Stimulated activated CD8-positive, alpha-beta memory T cell treated with anti-CD3 and anti-CD28 coated beads, Interleukin-12 subunit alpha, Interleukin-12 subunit beta, amount 100 ng/mL, for 4 hours (primary cell): ENCODE measurements around the gene ZNF436.
A peak's percentile ranks its signal among the peaks of the same experiment; 100 is the strongest.
"Not testable (repeated sequence)": the region's sequence is repeated elsewhere in the genome, so short reads cannot be mapped to it uniquely, and the experiment has no call there.

Source experiments
- DNase-seq: peaks from one replicate; pipeline ENCODE4 v3.0.0-alpha.2; 2020; ENCODE audit warnings: low read depth

ZNF436 gene

DNA sequence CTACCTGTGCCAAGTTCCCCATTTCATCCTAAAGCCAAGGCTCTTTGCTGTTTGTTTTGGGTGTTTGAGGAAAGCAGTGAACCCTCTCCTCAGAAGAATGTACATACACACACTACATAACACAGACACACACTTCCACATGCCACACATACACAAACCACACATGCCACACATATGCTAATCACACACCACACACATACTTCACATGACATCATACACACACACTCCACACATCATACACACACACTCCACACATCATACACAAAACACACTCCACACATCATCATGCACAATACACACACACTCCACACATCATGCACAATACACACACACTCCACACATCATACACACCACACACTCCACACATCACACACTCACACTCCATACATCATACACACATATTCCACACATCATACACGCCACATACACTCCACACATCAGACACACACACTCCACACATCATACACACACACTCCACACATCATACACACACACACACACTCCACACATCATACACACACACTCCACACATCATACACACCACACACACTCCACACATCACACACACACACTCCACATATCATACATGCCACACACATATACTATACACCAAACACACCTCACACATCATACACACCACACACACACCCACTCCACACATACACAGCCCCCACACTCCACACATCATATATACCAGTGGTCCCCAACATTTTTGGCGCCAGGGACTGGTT is 22.7 kb upstream of the ZNF436 start:
- DNase-seq = no peak

DNA sequence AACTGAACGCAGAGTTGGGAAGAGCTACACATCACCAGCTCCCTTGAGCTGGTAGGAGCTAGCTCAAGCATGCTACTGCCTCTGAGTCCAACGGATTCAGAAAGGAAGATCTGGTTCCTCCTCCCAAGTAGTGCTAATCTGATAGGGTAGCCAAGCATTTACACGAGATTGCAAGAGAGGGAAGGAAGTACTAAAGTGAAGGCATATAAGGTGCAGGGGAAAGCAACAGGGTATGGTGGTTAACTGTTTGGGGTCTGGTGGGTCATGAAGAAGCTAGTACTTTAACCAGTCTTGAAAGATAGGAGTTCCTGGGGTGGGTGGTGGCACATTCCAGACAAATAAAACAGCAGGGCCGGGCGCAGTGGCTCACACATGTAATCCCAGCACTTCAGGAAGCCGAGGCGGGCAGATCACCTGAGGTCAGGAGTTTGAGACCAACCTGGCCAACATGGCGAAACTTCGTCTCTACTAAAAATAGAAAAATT is 20.2 kb upstream of the ZNF436 start:
- no peak for DNase-seq

DNA sequence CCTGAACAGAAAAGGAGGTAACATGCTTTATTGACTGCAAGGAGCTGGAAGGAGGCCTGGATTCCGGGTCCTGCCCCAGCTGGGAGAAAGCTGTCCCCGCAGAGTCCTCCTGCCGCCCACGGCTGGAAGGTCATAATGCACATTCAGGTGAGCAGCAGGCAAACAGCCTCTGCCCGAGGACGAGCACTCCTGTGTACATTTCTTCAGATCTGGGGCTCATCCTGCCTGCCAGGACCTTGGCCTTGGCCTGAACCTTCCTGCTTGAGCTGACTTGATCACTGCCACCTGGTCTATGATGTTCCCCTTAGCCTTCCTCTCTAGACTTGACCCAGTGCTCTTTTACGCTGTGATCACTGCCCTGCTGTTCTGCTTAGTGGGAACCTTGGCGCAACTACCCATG is 17.9 kb upstream of the ZNF436 start:
- no peak for DNase-seq

DNA sequence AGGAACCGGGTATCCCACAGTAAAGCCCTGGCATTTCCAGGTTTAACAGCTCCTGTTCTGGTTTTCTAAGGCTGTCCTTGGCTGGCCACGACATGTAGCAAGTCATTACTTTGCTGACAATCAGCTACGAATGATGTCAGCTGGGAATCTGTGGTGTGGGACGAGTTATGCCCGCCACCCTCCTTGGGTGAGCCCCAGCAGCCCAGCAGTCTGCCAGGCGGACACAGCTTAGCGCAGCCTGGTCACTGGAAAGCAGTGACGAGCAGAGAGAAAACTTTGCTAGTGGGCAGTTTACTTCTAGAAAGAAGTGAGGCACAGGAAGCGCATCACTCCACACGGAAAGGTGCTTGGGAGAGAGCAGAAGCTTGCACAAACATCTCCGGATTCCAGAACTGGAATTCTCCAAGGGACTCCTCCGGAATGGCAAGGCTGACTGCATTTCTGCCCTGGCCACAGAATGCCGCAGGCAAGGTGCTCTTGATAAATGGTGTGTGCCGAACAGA is 15.5 kb upstream of the ZNF436 start:
- DNase-seq = no peak

DNA sequence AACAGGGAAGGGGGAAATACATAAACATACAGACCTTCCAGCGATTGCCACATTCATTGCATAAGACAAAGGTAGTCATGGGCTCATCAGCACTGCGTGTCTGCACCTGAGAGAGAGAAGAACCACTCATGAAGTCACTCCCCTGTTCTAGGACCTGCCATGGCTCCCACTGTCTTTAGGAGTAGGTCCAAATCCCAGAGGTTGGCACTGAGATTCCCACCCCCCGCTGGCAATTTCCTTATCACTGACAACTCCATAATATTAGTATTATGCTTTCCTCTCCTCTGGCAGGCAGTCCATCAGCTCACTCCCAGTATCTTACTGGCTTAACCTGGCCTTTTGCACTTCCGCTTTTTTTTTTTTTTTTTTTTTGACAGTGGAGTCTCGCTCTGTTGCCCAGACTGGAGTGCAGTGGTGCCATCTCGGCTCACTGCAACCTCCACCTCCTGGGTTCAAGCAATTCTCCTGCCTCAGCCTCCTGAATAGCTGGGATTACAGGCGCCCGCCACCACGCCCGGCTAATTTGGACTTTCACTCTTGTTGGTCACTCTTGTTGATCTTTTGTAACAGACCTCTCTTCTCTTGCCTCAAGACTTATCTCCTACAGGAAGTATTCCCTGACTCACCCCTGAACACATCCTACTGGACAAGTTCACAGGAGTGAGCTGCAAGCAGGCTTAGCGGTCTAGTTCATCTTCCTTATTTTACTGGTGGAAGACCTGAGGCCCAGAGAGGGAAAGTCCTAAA is 14.8 kb upstream of the ZNF436 start:
- DNase-seq = no peak

DNA sequence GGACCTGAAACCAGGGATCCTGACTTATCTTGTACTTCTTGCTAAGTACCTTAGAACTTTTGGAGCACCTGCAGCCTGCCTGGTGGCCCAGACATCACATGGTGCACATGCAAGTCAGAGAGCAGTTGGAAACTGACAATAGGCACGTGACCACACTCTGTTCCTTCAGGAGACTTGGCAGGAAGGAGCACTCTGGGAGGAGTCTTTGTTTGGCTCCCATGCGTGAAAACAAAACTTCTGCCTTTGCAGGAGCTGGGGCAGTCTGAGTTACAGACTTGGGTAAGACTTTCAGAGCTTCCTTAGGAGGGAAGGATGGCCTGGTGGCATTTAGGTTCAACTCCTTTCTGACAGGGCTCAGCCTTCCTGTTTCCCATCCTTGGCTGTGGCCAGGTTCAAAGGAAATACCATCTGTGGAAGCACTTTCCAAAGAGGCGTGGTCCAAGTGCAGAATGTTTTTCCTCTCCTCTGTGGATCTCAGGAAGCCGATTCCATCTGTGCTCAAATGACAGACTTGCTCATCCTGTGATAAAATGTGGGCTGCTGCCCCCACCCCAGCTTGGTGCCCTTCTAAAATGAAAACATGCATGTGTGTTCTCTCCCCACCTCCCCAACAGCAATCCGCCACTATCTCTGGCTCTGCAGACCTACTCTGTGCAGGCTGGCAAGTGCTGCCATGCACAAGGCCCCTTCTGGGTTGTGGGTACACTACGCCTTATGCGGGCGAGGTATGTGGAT is 14.1 kb upstream of the ZNF436 start:
- DNase-seq = no peak

DNA sequence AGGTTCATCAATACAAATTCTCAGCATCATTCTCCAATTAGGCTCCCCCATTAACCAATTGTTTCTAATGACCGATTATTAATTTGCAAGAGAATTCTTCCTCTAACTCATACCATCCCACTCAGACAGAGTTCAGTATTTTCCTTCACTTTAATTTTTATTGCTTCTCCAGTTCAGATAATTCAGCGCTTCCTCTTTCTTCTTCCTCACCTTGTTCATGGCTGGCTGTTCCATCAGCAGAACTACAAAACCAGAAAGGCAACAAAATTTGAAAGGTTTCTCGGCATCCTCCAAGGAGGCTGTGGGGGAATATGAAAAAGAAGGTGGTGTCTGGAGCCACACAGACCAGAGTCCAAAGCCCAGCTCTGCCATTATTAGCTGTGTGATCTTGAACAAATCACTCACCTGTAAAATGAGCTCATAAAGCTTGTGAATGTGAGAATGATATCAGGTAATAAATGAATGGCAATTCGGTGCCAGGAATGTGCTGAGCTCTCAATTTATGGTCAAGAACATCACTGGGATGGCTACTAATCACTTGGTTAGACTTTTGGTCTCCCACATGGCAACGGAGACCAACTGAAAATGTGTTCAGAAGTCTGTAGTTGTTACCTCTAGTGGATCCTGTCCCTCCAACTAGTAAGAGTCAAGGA is 11.7 kb upstream of the ZNF436 start:
- no peak for DNase-seq

DNA sequence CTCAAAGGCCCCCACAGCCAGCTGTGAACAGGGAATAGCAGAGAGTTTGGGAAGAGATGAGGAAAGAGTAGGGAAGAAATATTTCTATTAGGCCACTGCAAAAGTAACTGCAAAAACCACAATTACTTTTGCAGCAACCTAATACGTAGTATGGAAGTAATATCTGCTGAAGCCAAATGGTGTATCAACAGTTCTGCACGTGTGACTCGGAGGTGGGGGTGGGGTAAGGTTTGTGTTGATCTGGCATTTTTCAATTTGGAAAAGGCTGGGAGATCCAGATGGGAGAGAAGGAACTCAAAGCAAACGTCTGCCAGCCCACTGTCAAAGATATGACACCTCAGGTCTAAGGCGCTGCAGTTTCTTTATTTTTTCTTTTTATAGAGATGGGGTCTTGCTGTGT is 11.1 kb upstream of the ZNF436 start:
- no peak for DNase-seq

DNA sequence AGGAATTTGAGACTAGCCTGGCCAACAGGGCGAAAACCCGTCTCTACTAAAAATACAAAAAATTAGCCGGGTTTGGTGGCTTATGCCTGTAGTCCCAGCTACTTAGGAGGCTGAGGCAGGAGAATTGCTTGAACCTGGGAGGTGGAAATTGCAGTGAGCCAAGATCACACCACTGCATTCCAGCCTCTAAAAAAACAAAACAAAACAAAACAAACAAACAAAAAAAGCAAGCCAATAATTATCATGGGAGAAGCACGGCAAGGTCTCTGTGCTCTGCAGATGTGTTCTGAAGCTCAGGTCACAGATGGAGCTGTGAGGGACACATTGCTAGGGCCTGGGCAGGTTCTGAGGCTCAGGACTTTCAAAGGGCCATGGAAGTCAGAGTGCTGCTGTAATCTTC is 10.6 kb upstream of the ZNF436 start:
- DNase-seq = not testable (repeated sequence)

DNA sequence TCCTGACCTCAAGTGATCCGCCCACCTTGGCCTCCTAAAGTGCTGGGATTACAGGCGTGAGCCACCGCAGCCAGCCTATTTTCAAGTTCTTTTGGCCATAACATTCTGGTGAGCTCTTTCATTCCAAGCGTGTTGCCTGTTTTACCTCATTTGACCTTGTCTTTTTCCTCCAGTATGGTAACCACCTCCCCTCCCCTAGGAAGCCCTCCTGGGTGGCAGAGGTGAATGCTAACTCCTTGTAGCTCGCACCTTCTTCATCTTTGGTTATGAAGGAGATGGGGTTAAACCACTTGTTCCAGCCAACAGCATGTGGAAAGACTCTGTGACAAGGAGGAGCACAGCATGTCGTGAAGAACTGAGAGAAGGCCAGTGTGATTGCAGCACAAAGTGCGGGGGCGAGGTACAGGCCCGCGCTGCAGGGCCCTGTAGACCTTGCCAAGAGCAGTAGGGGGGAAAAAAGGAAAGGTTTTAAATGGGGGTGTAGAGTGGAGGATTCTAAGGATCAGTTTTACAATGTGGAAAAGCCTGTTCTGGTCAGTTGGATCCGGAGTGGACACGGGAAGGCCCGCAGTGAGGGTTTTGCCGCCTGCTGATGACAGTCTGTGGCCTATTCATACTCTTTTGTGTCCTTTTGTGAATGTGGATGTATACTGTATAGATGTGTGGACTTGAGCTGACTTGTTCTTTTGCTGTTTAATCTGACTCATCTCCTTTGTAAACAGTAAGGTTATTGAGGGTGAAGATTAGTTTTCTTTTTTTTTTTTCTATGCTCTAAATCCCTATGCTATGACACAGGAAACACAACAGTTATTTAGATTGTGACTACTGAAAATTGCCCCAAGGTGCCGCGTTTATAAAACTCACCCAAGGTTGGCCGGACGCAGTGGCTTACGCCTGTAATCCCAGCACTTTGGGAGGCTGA is 7.5 kb upstream of the ZNF436 start:
- DNase-seq = no peak

DNA sequence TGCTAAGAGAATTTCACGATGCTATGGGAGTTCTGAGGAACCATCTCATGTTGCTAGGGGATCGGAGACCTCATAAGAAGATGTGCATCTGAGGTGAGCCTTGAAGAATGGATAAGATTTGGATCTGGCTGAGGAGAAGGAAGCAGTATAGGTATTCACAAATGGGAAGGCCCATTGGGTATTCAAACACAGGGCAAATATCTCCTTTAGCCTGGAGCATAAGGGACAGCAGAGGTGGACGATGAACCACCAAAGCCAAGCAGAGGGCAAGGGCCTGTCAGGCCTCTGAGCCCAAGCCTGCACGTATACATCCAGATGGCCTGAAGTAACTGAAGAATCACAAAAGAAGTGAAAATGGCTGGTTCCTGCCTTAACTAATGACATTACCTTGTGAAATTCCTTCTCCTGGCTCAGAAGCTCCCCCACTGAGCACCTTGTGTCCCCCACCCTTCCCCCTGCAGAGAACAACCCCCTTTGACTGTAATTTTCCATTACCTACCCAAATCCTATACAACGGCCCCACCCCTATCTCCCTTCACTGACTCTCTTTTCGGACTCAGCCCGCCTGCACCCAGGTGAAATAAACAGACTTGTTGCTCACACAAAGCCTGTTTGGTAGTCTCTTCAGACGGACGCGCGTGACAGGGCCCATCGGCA is 4.6 kb upstream of the ZNF436 start:
- not testable (repeated sequence) for DNase-seq

DNA sequence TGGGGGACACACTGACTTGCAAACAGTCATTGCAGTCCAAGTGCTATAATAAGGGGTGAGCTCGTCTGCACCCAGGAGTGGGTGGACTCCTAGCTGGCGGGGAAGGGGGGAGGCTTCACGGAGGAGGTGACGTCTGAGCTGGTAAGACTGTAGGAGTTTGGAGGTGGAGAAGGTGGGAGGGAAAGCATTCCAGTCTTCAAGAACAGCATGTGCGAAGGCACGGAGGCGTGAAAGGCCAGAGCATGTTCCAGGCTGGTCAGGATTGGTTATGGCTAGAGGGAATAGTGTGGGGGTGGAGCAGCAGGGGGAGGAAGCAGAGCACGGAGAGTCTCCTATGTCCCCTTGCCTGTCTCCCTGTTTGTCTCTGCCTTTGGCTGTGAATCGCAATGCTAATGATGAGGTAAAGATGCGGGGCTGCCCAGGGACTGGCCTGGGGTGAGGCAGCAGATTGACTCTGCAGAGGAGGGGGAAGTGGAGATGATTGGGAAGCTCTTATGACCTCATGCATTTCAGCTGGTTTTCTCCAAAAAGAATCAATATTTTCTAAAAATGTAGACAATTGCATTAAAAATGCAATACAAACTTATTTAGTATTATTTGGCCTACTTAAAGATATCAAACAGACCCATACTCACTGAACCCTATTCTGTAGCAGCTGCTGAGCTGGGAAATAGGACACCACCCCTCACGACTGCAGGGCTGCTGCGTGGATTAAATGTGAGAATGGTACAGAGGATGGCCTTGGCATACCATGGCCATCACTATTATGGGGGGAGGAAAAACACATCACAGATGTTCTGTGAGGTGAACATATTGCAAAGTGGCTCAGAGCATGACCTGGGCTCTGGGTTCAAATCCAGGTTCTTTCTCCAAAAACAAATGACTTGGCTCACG is 2.6 kb upstream of the ZNF436 start:
- no peak for DNase-seq

DNA sequence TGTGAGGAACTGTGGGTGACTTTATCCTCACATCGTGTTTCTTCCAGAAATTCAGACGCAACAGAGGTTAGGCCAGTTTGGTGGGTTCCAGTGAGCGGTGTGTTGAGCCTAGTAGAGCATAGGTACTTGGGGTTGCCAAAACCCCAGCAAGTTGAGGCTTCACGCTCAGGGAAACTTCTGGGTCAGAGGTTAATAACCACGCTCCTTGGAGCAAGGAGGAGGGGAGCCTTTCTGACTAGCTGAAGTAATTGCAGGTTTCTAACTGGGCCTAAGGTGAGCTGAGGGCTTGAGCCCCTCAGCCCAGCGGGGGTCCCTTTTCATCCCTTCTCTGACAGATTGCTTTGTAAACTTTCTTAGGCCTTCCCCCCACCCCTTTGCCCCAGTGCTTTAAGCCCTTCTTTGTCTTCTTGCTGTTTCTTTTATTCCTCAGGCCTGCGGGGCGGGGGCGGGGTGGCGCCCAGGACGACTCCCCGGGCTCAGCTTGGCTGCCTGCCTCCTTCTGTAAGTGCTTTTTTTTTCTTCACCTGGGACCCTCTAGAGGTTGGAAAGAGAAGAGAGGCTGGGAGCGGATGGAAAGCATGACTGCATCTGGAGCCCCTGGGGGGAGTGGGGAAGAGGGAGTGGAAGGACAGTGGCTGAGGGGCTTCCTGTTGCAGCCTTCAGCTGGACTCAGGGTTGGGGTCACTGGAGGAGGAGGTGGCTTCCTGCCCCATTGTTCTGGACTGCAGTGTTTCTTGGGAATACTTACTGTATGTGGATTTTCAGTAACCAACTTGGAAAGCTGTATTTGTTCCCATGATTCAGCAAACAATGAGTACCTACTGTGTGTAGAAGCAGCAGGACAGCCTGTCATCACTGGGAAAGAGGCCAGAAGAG is 1.3 kb upstream of the ZNF436 start:
- DNase-seq = no peak

DNA sequence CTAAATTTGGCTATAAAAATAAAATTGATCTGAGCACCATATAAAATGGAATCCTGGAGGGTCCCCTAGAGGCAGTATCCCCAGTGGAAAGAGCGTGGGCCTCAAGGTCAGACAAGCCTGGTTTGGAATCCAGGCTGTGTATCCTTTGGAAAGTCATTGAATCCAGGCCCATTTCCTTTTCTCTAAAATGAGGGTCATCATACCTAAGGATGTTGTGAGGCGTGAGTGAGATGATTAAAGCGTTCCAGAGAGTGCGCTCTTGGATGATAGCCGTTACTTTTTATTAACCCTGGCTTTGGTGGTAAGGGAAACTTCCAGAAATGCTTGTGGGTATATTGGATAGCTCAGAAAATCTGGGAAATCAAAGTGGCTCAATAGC is 683 bp upstream of the ZNF436 start:
- no peak for DNase-seq

DNA sequence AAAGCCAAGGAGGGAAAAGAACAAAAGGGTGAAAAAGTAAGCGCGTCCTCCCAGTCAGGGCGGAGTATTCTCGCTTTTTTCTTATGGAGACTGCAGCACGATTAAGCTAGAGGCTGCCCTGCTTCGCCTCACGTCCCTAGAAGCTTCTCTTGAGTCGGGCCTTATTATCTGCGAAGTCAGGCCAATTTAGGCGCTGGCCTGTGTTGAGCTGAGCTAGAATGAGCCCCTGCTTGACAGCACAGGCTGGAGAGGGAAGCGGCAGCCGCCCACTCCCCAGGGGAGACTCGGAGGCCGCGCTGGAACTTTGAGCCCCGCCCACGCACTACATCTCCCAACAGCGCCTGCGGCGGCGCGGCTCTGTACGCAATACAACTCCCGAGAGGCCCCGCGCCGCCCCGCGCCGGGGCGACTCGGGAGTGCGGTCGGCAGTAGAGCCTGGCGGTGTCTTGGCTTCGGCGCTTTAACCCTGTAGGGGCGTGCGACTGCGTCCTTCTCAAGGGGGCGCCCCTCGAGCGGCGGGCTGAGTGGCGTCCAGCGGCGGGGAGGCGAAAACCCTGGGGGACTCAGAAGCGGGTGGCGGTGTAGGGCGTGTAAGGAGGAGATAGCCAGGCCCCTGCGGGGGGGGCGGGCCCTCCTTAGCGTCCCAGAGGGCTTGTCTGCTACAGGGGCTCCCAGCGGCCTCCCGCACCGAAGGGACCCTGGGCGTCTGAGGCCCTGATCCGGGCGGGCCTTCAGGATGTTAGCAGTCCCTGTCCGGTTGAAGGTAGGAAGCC is 888 bp downstream of the ZNF436 start:
- DNase-seq = peak; percentile 82

DNA sequence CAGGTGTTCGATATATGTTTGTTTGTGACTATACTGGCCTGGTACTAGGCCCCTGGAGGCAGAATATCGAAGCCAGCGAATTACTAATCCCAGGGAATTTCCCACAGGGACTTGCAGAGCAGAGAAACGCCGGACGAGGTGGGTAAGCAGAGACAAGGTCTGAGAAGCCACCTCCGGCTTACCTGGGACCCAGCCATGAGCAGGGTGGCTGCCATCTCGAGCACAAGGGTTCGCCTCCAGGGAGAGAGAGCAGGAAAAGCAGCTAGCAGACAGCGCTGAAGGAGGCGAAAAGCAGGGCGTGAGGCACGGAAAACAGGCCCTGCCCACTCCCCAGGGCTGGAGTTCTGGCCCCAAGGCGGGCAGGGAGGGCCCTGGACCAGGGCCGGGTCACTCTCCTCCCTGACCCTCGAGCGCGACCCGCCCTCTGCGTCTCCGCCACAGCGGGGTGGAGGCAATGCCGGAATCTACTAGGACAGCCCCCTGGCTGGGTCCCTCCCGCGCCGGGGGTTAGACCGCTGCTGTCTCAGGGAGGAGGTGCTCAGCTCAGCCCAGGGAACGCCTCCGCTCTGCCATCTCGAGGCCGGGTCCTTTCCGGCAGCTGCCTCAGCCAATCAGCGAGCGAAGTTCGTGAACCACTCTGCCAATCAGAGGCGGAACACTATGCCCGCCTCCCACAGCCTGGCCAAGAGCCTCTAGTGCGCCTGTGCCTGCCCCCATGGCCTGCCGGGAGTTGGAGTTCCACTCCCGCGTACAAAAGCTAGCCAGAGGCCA is 1.7 kb downstream of the ZNF436 start:
- DNase-seq = peak; percentile 96

DNA sequence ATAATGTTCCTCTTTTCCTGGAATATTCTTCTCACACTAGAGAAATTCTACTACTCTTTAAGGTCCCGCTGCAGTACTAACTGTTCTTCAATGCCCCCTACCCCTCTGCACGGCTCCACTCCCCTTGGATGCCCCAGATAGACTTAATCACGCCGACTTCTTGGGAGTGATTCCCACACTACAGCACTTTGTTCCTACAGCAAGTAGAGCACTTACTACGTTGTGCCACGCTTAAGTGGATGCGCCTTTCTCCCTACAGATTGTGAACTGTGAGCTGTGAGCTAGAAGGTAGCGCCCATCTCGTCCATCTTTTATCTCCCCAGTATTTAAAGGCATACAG is 2.2 kb downstream of the ZNF436 start:
- no peak for DNase-seq
